GM23338 (cell line): ENCODE results near the gene DPF1. TPM values are rescaled to one million over a fixed set of nuclear protein-coding genes. Genes with fewer than 3 reads are reported as not detected.

Experiments
- ATAC-seq: fragments of 200-7000 bp; cut with Tn5 transposase; 3 replicates; pipeline ENCODE4 v1.9.1; 2020
- DNase-seq: peaks from one replicate; pipeline ENCODE4 v3.0.0-alpha.2; 2015; ENCODE audit warnings: low spot score
- H2AFZ ChIP-seq: fragments of 200-600 bp; sonication (generic); 2 replicates; pipeline ENCODE4 v1.8.0; 2016; ENCODE audit warnings: antibody characterized with exemption, mild to moderate bottlenecking, moderate library complexity
- H3F3A ChIP-seq: fragments of 200-600 bp; sonication (generic); replicated peaks from 2 replicates; pipeline ENCODE4 v1.8.0; 2017; ENCODE audit warnings: antibody characterized with exemption, mixed run types, low read depth
- H3K27ac ChIP-seq: fragments of 200-600 bp; sonication (generic); 2 replicates; pipeline ENCODE4 v1.6.1; 2016; ENCODE audit warnings: low read depth
- H3K27me3 ChIP-seq: fragments of 200-600 bp; sonication (generic); 2 replicates; pipeline ENCODE4 v1.8.0; 2016; ENCODE audit warnings: mild to moderate bottlenecking, mixed run types, moderate library complexity; ENCODE audit not compliant: insufficient read depth
- H3K36me3 ChIP-seq: fragments of 200-600 bp; sonication (generic); 2 replicates; pipeline ENCODE4 v1.8.0; 2016; ENCODE audit warnings: mild to moderate bottlenecking; ENCODE audit not compliant: insufficient read depth
- H3K4me1 ChIP-seq: fragments of 200-600 bp; sonication (generic); 2 replicates; pipeline ENCODE4 v1.8.0; 2016; ENCODE audit warnings: mild to moderate bottlenecking, moderate library complexity; ENCODE audit not compliant: insufficient read depth
- H3K4me2 ChIP-seq: fragments of 200-600 bp; sonication (generic); 2 replicates; pipeline ENCODE4 v1.7.1; 2017; ENCODE audit warnings: mixed run types
- H3K4me3 ChIP-seq: fragments of 200-600 bp; sonication (generic); 2 replicates; pipeline ENCODE4 v1.6.1; 2016; ENCODE audit warnings: mixed run types
- H3K79me2 ChIP-seq: fragments of 200-600 bp; sonication (generic); replicated peaks from 2 replicates; pipeline ENCODE4 v1.8.0; 2017; ENCODE audit warnings: mild to moderate bottlenecking; ENCODE audit not compliant: insufficient read depth
- H3K9me2 ChIP-seq: fragments of 200-600 bp; sonication (generic); 2 replicates; pipeline ENCODE4 v1.8.0; 2017; ENCODE audit not compliant: insufficient read depth
- H4K20me1 ChIP-seq: fragments of 200-600 bp; sonication (generic); replicated peaks from 2 replicates; pipeline ENCODE4 v1.8.0; 2017; ENCODE audit warnings: mild to moderate bottlenecking; ENCODE audit not compliant: insufficient read depth
- H3K27ac Mint-ChIP-seq: 2 replicates; pipeline ENCODE4 v1.8.0; 2020; ENCODE audit warnings: inconsistent platforms, mild to moderate bottlenecking, moderate library complexity, mixed read lengths
- H3K27me3 Mint-ChIP-seq: 3 replicates; pipeline ENCODE4 v1.8.0; 2022; ENCODE audit warnings: low read depth, mild to moderate bottlenecking, moderate library complexity, mixed read lengths, inconsistent platforms; ENCODE audit not compliant: insufficient read depth, poor library complexity
- H3K36me3 Mint-ChIP-seq: 3 replicates; pipeline ENCODE4 v1.8.0; 2021; ENCODE audit warnings: low read depth, mild to moderate bottlenecking, inconsistent platforms, moderate library complexity, mixed read lengths
- H3K4me1 Mint-ChIP-seq: 3 replicates; pipeline ENCODE4 v1.8.0; 2020; ENCODE audit warnings: mild to moderate bottlenecking, inconsistent platforms, mixed read lengths
- H3K4me3 Mint-ChIP-seq: 3 replicates; pipeline ENCODE4 v1.8.0; 2021; ENCODE audit warnings: moderate library complexity, mild to moderate bottlenecking, inconsistent platforms, mixed read lengths
- H3K9me3 Mint-ChIP-seq: 3 replicates; pipeline ENCODE4 v1.8.0; 2020; ENCODE audit warnings: moderate library complexity, mild to moderate bottlenecking, inconsistent platforms, mixed read lengths
- CREB1 ChIP-seq: fragments of 250-450 bp; sonication (Bioruptor Pico); IDR thresholded peaks from 2 replicates; pipeline ENCODE4 v1.5.0; 2020; ENCODE audit warnings: low read depth, mild to moderate bottlenecking, moderate library complexity
- EZH2 ChIP-seq: fragments of 200-600 bp; sonication (generic); IDR thresholded peaks from one replicate; pipeline ENCODE4 v1.8.0; 2017; ENCODE audit warnings: antibody characterized with exemption, mild to moderate bottlenecking, low read depth; ENCODE audit not compliant: unreplicated experiment
- EZH2phosphoT487 ChIP-seq: fragments of 200-600 bp; sonication (generic); IDR thresholded peaks from one replicate; pipeline ENCODE4 v1.8.1; 2018; ENCODE audit warnings: antibody characterized with exemption; ENCODE audit not compliant: unreplicated experiment
- JUNB ChIP-seq: IDR thresholded peaks from one replicate; pipeline ENCODE4 v1.6.1; 2016; ENCODE audit warnings: antibody characterized with exemption; ENCODE audit not compliant: unreplicated experiment
- NANOG ChIP-seq: IDR thresholded peaks from 2 replicates; pipeline ENCODE4 v1.6.1; 2016; ENCODE audit warnings: antibody characterized with exemption, borderline replicate concordance
- POLR2AphosphoS5 ChIP-seq: IDR thresholded peaks from 2 replicates; pipeline ENCODE4 v1.6.1; 2016; ENCODE audit warnings: antibody characterized with exemption, low read depth
- STAT1 ChIP-seq: IDR thresholded peaks from one replicate; pipeline ENCODE4 v1.6.1; 2016; ENCODE audit warnings: antibody characterized with exemption; ENCODE audit not compliant: unreplicated experiment
- ZNF114 ChIP-seq: fragments of 250-450 bp; sonication (Bioruptor Pico); IDR thresholded peaks from 2 replicates; pipeline ENCODE4 v1.5.0; 2020; ENCODE audit warnings: mild to moderate bottlenecking, moderate library complexity
- ZNF331 ChIP-seq: fragments of 250-450 bp; sonication (Bioruptor Pico); IDR thresholded peaks from 2 replicates; pipeline ENCODE4 v1.5.0; 2020; ENCODE audit warnings: low read depth, mild to moderate bottlenecking, moderate library complexity
- polyA plus RNA-seq: library from polyadenylated mRNA; unstranded; fragments of >200 nt; fragmentation: Nextera tagmentation; extraction: Ambion mirVana; gene quantifications from 2 replicates; pipeline ENCODE4 v1.2.1, GENCODE V29; 2016
- total RNA-seq: library from RNA; depleted of rRNA; stranded (reverse); fragments of >200 nt; shearing (Covaris generic); gene quantifications from 2 replicates; pipeline ENCODE4 v1.2.3, GENCODE V29; 2014
- TF ChIP-seq, protein P1 (sequence below): IDR thresholded peaks from one replicate; pipeline ENCODE4 v1.6.1; 2018; ENCODE audit warnings: antibody characterized with exemption; ENCODE audit not compliant: unreplicated experiment
- TF ChIP-seq, protein P2 (sequence below): fragments of 250-450 bp; sonication (Bioruptor Pico); IDR thresholded peaks from 2 replicates; pipeline ENCODE4 v1.5.0; 2020; ENCODE audit warnings: mild to moderate bottlenecking, moderate library complexity
- TF ChIP-seq, protein P3 (sequence below): IDR thresholded peaks from 2 replicates; pipeline ENCODE4 v1.6.1; 2016; ENCODE audit warnings: antibody characterized with exemption
- TF ChIP-seq, protein P4 (sequence below), 2 experiments: fragments of 200-600 bp in 1 of 2; sonication (generic) in 1 of 2; conservative IDR thresholded peaks; 2 replicates each; pipeline versions ENCODE4 v1.5.1 to v1.6.1; 2016 to 2017; ENCODE audit warnings: antibody characterized with exemption in 2 of 2, low read depth in 2 of 2, mild to moderate bottlenecking in 2 of 2, moderate library complexity in 1 of 2

DPF1 gene
- total and polyA plus RNA-seq, 2 experiments from 2014 or later = 8.3 to 11.7 TPM

DNA sequence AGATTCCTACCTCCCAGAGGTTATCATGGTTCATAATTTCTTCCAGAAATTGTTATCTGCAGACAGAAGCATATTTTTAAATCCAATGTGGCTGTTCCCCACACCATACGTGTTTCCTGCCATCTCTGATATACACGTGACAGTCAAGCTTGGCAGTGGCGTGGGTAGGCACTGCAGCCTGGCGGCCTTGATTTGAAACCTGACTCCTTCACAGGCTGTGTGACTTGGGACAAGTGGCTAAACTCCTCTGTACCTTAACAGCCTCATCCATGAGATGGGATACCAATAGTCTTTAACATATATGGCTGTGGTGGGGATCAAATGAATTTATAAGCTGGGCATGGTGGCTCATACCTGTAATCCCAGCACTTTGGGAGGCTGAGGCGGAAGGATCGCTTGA, 33.2 kb downstream of the DPF1 start:
- Histone ChIP-seq H3K27ac (no peak overlapping the region), H3K4me1 (no peaks in the 10 kb centered on the region), H3K79me2 (no peaks in the 10 kb centered on the region), H3K9me2 (no peaks in the 10 kb centered on the region), H3K27me3 (no peaks in the 10 kb centered on the region), H3K4me2 (no peak overlapping the region), H4K20me1 (peaks cover 8% of the 10 kb centered on the region; the same call in 1 of the 2 replicates), H3K4me3 (no peak overlapping the region), H3F3A (no peaks in the 10 kb centered on the region), H3K36me3 (no peaks in the 10 kb centered on the region), H2AFZ (no peak overlapping the region)
- Mint-ChIP-seq H3K36me3 (peaks cover 12% of the 10 kb centered on the region; the same call in 2 of the 3 replicates), H3K27me3 (peaks cover 3% of the 10 kb centered on the region), H3K9me3 (no peaks in the 10 kb centered on the region; the same call in 2 of the 3 replicates), H3K4me3 (no peak overlapping the region), H3K27ac (no peak overlapping the region), H3K4me1 (peaks cover 2% of the 10 kb centered on the region; the same call in 1 of the 3 replicates)
- DNase-seq (no peak), ATAC-seq (no peak)
- TF ChIP-seq JUNB = no peak
- TF ChIP-seq ZNF114 (CRISPR knock-in tag) = no peak
- TF ChIP-seq EZH2 = no peak
- TF ChIP-seq EZH2phosphoT487 = no peak
- TF ChIP-seq, protein P1, sequence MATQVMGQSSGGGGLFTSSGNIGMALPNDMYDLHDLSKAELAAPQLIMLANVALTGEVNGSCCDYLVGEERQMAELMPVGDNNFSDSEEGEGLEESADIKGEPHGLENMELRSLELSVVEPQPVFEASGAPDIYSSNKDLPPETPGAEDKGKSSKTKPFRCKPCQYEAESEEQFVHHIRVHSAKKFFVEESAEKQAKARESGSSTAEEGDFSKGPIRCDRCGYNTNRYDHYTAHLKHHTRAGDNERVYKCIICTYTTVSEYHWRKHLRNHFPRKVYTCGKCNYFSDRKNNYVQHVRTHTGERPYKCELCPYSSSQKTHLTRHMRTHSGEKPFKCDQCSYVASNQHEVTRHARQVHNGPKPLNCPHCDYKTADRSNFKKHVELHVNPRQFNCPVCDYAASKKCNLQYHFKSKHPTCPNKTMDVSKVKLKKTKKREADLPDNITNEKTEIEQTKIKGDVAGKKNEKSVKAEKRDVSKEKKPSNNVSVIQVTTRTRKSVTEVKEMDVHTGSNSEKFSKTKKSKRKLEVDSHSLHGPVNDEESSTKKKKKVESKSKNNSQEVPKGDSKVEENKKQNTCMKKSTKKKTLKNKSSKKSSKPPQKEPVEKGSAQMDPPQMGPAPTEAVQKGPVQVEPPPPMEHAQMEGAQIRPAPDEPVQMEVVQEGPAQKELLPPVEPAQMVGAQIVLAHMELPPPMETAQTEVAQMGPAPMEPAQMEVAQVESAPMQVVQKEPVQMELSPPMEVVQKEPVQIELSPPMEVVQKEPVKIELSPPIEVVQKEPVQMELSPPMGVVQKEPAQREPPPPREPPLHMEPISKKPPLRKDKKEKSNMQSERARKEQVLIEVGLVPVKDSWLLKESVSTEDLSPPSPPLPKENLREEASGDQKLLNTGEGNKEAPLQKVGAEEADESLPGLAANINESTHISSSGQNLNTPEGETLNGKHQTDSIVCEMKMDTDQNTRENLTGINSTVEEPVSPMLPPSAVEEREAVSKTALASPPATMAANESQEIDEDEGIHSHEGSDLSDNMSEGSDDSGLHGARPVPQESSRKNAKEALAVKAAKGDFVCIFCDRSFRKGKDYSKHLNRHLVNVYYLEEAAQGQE = no peak
- no peak for TF ChIP-seq STAT1
- TF ChIP-seq, protein P2, sequence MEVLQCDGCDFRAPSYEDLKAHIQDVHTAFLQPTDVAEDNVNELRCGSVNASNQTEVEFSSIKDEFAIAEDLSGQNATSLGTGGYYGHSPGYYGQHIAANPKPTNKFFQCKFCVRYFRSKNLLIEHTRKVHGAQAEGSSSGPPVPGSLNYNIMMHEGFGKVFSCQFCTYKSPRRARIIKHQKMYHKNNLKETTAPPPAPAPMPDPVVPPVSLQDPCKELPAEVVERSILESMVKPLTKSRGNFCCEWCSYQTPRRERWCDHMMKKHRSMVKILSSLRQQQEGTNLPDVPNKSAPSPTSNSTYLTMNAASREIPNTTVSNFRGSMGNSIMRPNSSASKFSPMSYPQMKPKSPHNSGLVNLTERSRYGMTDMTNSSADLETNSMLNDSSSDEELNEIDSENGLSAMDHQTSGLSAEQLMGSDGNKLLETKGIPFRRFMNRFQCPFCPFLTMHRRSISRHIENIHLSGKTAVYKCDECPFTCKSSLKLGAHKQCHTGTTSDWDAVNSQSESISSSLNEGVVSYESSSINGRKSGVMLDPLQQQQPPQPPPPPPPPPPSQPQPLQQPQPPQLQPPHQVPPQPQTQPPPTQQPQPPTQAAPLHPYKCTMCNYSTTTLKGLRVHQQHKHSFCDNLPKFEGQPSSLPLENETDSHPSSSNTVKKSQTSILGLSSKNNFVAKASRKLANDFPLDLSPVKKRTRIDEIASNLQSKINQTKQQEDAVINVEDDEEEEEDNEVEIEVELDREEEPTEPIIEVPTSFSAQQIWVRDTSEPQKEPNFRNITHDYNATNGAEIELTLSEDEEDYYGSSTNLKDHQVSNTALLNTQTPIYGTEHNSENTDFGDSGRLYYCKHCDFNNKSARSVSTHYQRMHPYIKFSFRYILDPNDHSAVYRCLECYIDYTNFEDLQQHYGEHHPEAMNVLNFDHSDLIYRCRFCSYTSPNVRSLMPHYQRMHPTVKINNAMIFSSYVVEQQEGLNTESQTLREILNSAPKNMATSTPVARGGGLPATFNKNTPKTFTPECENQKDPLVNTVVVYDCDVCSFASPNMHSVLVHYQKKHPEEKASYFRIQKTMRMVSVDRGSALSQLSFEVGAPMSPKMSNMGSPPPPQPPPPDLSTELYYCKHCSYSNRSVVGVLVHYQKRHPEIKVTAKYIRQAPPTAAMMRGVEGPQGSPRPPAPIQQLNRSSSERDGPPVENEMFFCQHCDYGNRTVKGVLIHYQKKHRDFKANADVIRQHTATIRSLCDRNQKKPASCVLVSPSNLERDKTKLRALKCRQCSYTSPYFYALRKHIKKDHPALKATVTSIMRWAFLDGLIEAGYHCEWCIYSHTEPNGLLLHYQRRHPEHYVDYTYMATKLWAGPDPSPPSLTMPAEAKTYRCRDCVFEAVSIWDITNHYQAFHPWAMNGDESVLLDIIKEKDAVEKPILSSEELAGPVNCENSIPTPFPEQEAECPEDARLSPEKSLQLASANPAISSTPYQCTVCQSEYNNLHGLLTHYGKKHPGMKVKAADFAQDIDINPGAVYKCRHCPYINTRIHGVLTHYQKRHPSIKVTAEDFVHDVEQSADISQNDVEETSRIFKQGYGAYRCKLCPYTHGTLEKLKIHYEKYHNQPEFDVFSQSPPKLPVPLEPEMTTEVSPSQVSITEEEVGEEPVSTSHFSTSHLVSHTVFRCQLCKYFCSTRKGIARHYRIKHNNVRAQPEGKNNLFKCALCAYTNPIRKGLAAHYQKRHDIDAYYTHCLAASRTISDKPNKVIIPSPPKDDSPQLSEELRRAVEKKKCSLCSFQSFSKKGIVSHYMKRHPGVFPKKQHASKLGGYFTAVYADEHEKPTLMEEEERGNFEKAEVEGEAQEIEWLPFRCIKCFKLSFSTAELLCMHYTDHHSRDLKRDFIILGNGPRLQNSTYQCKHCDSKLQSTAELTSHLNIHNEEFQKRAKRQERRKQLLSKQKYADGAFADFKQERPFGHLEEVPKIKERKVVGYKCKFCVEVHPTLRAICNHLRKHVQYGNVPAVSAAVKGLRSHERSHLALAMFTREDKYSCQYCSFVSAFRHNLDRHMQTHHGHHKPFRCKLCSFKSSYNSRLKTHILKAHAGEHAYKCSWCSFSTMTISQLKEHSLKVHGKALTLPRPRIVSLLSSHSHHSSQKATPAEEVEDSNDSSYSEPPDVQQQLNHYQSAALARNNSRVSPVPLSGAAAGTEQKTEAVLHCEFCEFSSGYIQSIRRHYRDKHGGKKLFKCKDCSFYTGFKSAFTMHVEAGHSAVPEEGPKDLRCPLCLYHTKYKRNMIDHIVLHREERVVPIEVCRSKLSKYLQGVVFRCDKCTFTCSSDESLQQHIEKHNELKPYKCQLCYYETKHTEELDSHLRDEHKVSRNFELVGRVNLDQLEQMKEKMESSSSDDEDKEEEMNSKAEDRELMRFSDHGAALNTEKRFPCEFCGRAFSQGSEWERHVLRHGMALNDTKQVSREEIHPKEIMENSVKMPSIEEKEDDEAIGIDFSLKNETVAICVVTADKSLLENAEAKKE (CRISPR knock-in tag) = no peak
- no peak for TF ChIP-seq CREB1 (CRISPR knock-in tag)
- TF ChIP-seq, protein P3, sequence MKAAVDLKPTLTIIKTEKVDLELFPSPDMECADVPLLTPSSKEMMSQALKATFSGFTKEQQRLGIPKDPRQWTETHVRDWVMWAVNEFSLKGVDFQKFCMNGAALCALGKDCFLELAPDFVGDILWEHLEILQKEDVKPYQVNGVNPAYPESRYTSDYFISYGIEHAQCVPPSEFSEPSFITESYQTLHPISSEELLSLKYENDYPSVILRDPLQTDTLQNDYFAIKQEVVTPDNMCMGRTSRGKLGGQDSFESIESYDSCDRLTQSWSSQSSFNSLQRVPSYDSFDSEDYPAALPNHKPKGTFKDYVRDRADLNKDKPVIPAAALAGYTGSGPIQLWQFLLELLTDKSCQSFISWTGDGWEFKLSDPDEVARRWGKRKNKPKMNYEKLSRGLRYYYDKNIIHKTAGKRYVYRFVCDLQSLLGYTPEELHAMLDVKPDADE = no peak
- TF ChIP-seq, protein P4, sequence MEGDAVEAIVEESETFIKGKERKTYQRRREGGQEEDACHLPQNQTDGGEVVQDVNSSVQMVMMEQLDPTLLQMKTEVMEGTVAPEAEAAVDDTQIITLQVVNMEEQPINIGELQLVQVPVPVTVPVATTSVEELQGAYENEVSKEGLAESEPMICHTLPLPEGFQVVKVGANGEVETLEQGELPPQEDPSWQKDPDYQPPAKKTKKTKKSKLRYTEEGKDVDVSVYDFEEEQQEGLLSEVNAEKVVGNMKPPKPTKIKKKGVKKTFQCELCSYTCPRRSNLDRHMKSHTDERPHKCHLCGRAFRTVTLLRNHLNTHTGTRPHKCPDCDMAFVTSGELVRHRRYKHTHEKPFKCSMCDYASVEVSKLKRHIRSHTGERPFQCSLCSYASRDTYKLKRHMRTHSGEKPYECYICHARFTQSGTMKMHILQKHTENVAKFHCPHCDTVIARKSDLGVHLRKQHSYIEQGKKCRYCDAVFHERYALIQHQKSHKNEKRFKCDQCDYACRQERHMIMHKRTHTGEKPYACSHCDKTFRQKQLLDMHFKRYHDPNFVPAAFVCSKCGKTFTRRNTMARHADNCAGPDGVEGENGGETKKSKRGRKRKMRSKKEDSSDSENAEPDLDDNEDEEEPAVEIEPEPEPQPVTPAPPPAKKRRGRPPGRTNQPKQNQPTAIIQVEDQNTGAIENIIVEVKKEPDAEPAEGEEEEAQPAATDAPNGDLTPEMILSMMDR (conservative IDR thresholded peaks at IDR 0.05; ENCODE audit: low read depth in 2 of 2) = no peak
- no peak for TF ChIP-seq POLR2AphosphoS5
- no peak for TF ChIP-seq ZNF331 (CRISPR knock-in tag)
- TF ChIP-seq NANOG = no peak
